ENCODE measurements around the gene RBFOX1.

Gene RBFOX1

DNA sequence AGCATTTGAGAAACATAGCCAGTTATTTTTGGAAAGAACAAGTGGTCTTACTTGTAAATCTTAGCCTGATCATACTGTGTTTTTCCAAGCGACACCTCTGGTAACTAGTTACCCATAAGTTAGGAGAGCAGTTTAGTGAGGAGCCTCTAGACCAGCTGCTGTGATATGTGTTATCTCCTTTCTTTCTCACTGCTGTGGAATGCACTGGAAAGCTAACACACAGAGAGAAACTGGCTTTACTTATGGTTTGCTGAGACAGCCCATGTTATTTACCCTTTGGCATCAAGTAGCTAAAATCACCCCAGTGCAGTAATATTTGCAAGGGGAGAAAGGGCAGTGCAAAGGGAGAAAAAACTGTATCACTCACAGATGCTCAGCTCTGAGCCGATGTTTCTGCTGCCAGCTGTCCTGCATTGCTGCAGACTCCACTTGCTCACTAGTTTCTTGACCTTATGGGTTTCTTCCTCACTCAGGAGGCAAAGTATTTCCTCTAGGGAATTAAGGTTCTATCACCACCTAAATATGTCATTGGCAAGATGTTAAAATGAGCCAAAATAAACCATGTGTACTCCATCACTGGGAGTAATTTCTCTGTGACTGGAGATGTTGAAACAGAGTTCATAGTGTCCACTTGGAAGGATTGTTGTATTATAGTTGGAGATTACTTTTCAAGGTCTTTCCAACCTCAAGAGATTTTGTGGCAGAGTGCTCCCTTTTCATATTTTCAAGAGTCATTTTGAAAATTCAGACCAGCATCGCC is 2.3 kb downstream of the RBFOX1 start:
- DNase-seq (ENCODE audit: low spot score) = no peak

- DNase-seq (ENCODE audit: low spot score) = no peak
Measured at GRCh38 chr16:7335991-7336634, 3.5 kb downstream of the RBFOX1 start.

- DNase-seq (ENCODE audit: low spot score) = no peak
Measured at GRCh38 chr16:7336742-7337141, 4.1 kb downstream of the RBFOX1 start.

DNA sequence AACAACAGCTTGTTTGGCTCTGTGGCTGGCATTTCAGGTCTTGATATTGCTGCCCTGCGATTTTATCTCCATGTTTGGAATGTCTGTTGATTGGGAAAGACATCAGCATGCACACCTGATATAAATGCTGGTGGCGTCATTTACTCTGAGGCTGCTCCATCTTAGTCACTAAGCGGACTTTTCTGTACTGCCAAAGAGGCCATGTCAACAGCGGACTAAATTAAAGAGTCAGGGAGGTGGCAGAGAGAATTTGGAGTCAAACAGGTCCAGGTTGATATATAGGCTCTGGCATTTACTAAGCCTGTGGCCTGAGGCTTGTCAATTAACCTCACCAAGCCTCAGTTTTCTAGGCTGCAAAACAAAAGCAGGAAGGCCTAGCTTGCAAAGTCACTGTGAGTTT is 6.2 kb downstream of the RBFOX1 start:
- DNase-seq (ENCODE audit: low spot score) = no peak

DNA sequence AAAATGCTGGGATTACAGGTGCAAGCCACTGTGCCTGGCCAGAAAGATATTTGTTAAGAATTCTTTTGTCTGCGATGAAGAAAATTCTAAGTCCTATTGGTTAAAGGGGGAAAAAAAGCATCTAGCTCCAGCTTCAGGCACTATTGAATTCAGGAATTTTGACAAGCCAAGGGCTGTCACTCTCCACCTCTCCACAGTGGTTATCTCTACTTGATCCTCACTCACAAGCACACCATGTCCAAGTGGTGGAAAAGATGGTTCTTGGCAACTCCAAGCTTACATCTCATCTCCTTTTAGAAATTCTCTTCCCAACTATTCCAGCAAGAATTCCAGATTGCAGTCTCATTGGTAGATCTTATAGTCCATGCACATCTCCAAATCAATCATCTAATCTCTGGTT is 7.1 kb downstream of the RBFOX1 start:
- DNase-seq (ENCODE audit: low spot score) = no peak

- DNase-seq (ENCODE audit: low spot score) = no peak
Measured at GRCh38 chr16:7340938-7341337, 8.3 kb downstream of the RBFOX1 start.

DNA sequence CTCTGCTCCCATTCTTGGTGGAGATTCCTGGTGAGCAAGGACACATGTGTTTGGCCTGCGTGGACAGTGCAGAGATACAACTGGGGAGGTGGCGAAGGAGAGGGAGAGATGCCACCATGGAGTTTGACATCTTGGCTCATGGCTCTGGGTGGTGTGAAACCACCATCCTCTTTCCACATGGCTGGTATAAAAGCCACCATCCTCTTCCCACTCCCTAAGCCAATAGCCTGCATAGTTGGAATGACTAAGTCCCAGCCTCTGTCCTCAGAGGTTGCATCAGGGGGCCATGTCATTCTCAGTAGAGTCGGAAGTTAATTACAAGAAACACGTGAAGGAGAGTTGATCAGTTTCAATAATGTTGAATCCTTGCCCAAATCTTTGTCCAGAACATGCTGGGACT is 10.0 kb downstream of the RBFOX1 start:
- DNase-seq (ENCODE audit: low spot score) = no peak

DNA sequence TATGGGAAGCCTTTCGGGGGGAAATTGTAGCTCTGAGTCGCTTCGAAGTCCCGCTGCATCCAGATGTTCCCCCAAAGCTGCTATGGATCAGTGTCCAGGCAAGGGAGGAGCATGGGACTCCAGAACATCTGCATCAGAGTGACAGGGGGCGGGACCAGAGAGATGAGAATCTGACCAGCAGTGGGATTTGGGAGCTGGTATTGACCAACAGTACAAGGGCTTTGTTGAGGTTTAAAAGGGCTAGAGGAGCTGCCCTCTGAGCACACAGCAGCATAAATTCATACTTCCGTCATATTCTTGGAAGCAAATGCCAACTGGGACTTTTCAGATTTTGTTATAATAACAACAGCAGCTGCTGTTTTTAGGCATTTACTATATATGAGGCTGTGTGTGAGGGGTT is 10.6 kb downstream of the RBFOX1 start:
- DNase-seq (ENCODE audit: low spot score) = no peak

- no peak for DNase-seq (ENCODE audit: low spot score)
Measured at GRCh38 chr16:7344830-7345780, 12.5 kb downstream of the RBFOX1 start.

DNA sequence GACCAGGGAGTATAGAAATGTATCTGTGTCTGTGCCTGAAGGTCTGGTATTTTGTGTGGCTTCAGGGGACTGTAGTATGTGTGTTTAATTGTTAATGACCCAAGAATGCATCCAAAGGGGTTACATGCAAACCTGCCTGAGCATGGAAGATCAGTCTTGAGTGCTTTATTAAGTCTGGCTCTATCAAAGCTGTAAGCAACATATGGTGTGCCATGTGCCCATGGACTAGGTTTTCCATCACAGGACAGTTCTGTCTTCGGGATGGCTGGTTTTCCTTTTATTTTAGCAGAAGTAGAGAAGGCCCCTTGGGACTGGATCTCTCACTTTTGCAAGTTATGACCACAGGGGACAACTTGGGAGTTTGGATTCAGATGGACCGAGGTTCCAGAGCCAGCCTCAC is 18.2 kb downstream of the RBFOX1 start:
- no peak for DNase-seq (ENCODE audit: low spot score)

DNA sequence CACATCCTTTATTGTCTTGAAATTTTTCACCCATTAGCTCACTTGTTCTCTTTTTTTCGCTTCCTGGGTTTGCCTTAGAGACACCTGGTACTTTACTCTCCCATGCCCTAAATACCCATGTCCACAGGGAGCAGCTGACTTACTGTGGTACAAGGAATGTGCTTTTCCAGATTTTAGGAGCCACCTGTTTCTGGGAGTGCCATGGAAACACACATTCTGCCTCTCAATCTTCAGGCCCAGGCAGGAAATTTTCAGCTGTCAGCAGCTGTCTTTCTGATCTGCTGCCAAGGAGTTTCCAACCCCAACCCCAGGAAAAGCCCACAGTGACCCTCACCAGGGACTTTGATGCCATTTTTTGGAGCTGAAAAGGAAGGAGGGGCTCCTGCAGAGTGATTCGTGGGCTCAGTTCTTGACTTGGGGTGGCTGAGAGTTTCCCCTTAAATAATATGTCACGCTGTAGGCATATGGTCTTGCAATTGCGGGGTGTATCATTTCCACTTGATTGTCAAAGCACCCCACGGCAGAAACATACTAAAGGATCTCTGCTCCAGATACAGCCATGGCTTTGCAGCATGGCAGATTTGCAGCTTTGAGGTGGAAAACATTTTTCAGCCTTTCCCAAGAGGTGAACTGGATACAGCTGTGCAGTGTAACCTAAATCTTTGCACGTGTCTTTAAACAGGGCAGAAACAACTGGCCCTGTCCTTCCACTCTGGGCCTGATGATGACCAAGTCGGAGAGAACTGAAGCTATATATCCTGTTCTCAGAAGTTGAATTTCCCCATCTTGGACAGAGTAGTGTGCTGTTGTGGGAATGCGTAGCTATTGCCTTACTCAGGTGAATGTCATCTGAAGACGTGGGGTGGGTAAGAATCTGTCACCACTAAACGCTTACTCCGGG is 19.2 kb downstream of the RBFOX1 start:
- no peak for DNase-seq (ENCODE audit: low spot score)

- no peak for DNase-seq (ENCODE audit: low spot score)
Measured at GRCh38 chr16:7355758-7356157, 23.1 kb downstream of the RBFOX1 start.

GRCh38 chr16:7361416-7362129 is 28.9 kb downstream of the RBFOX1 start:
- no peak for DNase-seq (ENCODE audit: low spot score)

DNA sequence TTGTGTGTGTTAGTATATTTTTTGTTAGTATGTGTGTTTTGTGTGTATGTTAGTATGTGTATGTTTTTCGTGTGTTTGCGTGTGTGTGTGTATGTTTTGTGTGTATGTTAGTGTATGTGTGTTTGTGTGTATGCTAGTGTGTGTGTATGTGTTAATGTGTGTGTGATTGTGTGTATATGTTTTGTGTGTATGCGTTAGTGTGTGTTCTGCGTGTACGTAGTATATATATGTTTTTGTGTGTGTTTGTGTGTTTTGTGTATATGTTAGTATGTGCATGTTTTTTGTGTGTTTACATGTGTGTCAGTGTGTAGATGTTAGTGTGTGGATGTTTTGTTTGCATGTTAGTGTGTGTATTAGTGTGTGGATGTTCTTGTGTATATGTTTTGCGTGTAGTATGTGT is 29.6 kb downstream of the RBFOX1 start:
- DNase-seq (ENCODE audit: low spot score) = no peak

DNA sequence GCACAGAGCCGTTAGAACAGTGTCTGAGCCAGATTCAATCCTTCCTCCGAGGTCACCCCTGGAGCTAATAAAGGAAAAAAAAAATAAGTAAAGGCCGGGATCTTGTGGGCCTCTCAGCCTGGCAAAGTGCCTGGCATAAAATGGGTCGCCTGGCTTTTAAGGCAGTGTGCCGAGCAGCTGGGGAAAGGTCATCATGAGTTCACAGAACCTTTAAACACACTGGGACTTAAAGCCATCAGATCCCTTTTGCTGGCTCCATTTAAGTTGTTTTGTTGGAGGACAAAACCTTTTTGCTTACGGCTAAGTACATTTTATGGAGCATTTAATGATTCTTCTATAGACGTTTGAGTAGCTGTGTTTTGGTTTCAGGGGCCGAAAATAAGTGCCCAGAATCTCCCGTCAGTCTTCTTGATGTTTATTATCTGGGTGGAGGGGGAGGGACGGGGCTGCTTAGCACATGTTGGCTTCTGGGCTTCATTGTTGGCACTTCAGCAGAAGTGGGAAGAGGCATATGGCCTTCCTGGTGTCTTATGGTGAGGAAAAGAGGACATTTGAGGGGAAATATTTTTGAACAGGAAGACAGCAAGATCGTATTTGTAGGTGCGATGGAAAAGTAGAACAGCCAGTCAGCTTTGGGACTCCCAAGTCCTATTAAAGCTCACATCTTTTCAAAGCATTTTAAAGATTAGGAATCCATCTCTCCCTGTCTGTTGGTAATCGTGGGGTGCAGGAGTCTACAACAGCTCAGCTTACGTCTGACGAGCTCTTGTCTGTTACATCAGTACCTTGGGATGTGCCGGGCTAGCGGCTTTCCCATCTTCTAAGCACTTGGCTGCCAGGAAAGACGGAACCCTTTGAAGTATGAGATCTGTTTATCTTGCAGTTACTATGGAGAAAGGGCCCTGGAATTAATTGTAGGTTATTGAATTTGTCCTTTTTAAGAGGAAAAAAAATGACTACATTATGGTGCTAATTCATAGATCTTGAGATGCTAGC is 31.1 kb downstream of the RBFOX1 start:
- DNase-seq (ENCODE audit: low spot score) = no peak

GRCh38 chr16:7366041-7366440 is 33.4 kb downstream of the RBFOX1 start:
- DNase-seq (ENCODE audit: low spot score) = no peak

DNA sequence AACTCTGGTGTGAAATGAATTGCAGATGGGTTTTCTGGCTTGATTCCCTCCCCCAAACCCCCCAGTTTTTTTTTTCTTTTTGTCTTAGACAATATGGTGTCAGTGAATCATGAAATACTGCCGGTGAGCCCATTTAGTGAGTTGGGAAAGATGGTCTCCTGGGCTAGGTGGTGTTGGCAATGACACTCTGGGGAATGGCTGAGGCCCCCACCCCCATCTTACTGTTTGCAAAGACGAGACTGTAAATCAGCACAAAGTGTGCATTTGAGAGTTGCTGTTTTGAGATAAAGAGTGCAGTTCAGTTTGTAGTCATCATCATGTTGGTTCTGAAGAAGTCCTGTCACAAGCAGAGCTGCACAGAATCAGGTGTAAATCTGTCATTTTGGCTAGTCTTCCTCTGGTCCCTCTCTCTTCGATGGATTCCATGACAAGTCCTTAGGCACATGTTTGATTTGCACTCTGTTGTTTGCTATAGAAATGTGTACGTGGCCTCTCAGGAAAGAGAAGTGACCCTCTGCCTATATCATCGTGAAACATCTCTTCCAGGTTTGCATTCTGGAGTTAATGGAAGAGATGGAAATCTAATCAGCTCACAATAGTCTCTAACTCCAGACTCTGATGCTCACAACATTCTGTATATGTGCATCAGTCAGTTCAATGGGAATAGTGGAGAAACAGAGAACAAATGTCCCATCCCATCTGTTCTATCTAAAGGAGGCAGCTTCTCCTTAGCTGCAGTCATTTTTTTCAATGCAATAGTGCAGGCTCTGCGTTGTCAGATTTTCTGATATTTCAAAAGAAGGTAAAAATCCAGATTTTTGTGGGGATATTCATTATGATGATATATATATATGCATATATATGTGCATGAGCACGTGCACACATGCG is 34.6 kb downstream of the RBFOX1 start:
- no peak for DNase-seq (ENCODE audit: low spot score)

DNA sequence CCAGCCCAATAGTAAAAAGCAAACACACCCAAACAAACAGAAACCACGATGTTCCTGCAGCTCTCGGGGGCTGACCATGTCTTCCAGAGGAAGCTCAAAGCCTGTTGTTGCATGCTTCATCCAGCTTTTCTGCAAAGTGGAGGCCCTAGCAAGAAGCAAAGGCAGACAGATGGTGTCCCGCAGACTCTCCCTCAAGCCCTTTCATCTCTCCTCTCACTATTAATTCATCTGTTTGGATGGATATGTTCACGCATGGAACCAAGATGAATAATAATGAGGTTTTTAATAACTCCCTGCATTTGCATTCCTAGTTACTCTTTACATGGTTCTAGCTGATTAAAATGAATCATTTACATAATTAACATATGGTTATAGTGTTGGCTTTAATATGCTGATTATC is 36.6 kb downstream of the RBFOX1 start:
- no peak for DNase-seq (ENCODE audit: low spot score)

DNA sequence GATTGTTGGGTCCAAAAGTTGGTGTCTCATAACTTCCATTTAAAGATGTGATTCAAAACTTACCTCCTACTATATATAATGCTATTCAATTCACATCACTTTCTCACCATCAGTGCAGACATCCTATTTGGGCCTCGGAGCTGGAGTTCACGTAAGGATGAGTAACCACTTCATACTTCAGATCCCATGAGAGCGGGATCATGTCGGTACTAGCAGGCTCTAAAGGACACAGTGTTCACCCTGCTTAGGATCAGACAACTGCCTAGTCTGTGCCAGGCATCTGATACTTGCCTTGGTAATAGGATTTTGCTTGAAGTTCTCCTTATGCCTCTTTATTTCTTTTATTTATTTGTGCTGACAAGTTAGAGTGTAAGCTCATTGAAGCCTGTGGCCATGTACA is 39.5 kb downstream of the RBFOX1 start:
- no peak for DNase-seq (ENCODE audit: low spot score)

Data from LoVo (cell line).